PFSK-1 (cell line): Measurements from ENCODE around the gene NCOA3.

ENCODE experiments used
- POLR2AphosphoS5 ChIP-seq: IDR thresholded peaks from 2 replicates; pipeline ENCODE4 v1.6.1; 2012; ENCODE audit warnings: low read depth, mild to moderate bottlenecking, control low read depth, low read length, moderate library complexity
- REST ChIP-seq, 2 experiments: IDR thresholded peaks; 2 replicates each; pipeline versions ENCODE4 v1.6.1 to v1.8.0; 2011 to 2012; ENCODE audit warnings: low read depth in 2 of 2, low read length in 2 of 2, control low read depth in 1 of 2, inconsistent platforms in 1 of 2, mild to moderate bottlenecking in 1 of 2, moderate library complexity in 1 of 2; ENCODE audit not compliant: insufficient read depth in 1 of 2
- TAF1 ChIP-seq: IDR thresholded peaks from 2 replicates; pipeline ENCODE4 v1.6.1; 2012; ENCODE audit warnings: low read length, control low read depth, borderline replicate concordance; ENCODE audit not compliant: insufficient read depth

GRCh38 chr20:47571426-47571825, 69.7 kb downstream of the NCOA3 start:
- no peak for TF ChIP-seq POLR2AphosphoS5
- TF ChIP-seq TAF1: no peak
- no peak for TF ChIP-seq REST (IDR thresholded peaks at IDR 0.05; ENCODE audit: insufficient read depth in 1 of 2, low read depth in 2 of 2, low read length in 2 of 2)
